Measurements from ENCODE around the gene RHOG. TPM values are rescaled to one million over a fixed set of nuclear protein-coding genes. Genes with fewer than 3 reads are reported as not detected.
"Not testable (repeated sequence)": the region's sequence is repeated elsewhere in the genome, so short reads cannot be mapped to it uniquely, and the experiment has no call there.

RHOG gene
- total RNA-seq, 1 donor from 2014 or later: 23.1 TPM

DNA sequence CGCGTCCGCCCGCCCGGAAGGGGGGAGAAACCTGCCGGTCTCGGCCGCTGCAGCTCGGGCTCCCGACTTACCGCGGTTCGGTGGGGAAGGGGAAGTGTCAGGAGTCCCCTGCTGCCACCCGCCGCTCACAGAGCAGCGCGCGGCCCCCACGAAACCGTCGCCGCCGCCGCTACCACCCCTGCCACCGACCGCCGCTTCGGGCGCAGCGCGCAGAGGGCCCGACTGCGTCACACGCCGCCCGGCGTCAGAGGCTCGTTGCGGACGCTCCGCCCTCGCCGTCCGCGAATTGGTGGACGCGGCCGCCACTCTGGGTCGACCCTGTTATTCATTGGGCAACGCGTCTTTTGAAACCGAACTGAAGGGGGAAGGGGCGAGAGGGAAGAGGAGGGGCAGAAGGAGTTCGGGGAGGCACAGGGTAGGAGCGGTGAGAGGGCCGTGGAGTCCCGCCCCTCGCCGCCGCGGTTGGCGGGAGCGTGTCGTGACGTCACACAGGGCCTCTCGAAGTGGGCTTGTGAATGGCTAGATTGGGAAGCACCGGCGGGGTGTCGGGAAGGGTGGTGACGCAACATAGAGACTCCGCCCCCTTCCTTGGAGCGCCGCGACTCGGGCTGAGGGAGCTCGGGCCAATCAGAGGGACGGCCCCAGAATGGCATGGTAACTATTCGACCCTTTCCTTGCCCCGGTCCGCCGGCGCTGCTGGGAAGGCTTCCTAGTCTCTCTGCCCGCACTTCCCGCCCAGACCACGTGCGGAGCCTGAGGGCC, 43.2 kb downstream of the RHOG start, which contains the start of gene NUP98:
Gene NUP98 (minus strand): TSS at position 226 of the 762 bp plus-strand sequence. CDS start 15,437 bp downstream, outside the sequence.
- intact Hi-C loops (cut with micrococcal nuclease): no loop called here
- Histone ChIP-seq H3K4me1 (peaks cover 49% of the 10 kb centered on the region), H3K27ac (replicated peaks) (peak within 1 kb of the TSS; percentile 94), H3K36me3 (peaks cover 18% of the 10 kb centered on the region), H3K4me3 (peak within 1 kb of the TSS; percentile 88), H3K27me3 (ENCODE audit: low read depth) (no peaks in the 10 kb centered on the region), H3K9me3 (replicated peaks) (no peaks in the 10 kb centered on the region)
- TF ChIP-seq, protein P1, sequence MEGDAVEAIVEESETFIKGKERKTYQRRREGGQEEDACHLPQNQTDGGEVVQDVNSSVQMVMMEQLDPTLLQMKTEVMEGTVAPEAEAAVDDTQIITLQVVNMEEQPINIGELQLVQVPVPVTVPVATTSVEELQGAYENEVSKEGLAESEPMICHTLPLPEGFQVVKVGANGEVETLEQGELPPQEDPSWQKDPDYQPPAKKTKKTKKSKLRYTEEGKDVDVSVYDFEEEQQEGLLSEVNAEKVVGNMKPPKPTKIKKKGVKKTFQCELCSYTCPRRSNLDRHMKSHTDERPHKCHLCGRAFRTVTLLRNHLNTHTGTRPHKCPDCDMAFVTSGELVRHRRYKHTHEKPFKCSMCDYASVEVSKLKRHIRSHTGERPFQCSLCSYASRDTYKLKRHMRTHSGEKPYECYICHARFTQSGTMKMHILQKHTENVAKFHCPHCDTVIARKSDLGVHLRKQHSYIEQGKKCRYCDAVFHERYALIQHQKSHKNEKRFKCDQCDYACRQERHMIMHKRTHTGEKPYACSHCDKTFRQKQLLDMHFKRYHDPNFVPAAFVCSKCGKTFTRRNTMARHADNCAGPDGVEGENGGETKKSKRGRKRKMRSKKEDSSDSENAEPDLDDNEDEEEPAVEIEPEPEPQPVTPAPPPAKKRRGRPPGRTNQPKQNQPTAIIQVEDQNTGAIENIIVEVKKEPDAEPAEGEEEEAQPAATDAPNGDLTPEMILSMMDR (IDR thresholded peaks at IDR 0.05; ENCODE audit: borderline replicate concordance): no peak
- peak; percentile 100 for DNase-seq

GRCh38 chr11:3796801-3797328, 43.9 kb downstream of the RHOG start:
- Histone ChIP-seq H3K9me3 (replicated peaks) (no peaks in the 10 kb centered on the region), H3K27ac (replicated peaks) (peak overlapping the region; percentile 94), H3K36me3 (peaks cover 24% of the 10 kb centered on the region), H3K27me3 (ENCODE audit: low read depth) (no peaks in the 10 kb centered on the region), H3K4me3 (peak overlapping the region; percentile 88), H3K4me1 (peaks cover 49% of the 10 kb centered on the region)
- TF ChIP-seq, protein P1 (IDR thresholded peaks at IDR 0.05; ENCODE audit: borderline replicate concordance): no peak
- intact Hi-C loops (cut with micrococcal nuclease): no loop called here
- DNase-seq: no peak

GRCh38 chr11:3796346-3796745, 44.4 kb downstream of the RHOG start:
- H3K27ac ChIP-seq (replicated peaks): peak overlapping the region; percentile 94
- no peaks in the 10 kb centered on the region for H3K27me3 ChIP-seq (ENCODE audit: low read depth)
- no peak for DNase-seq
- peaks cover 29% of the 10 kb centered on the region for H3K36me3 ChIP-seq
- H3K4me3 ChIP-seq: peak overlapping the region; percentile 88
- H3K9me3 ChIP-seq (replicated peaks): no peaks in the 10 kb centered on the region
- TF ChIP-seq, protein P1 (IDR thresholded peaks at IDR 0.05; ENCODE audit: borderline replicate concordance): no peak
- intact Hi-C loops (cut with micrococcal nuclease): no loop called here
- peaks cover 49% of the 10 kb centered on the region for H3K4me1 ChIP-seq

- intact Hi-C loops (cut with micrococcal nuclease): no loop called here
- Histone ChIP-seq H3K27me3 (ENCODE audit: low read depth) (no peaks in the 10 kb centered on the region), H3K36me3 (peaks cover 29% of the 10 kb centered on the region), H3K4me1 (peaks cover 49% of the 10 kb centered on the region), H3K27ac (replicated peaks) (peak overlapping the region; percentile 94), H3K9me3 (replicated peaks) (no peaks in the 10 kb centered on the region), H3K4me3 (peak overlapping the region; percentile 88)
- TF ChIP-seq, protein P1 (IDR thresholded peaks at IDR 0.05; ENCODE audit: borderline replicate concordance): no peak
- no peak for DNase-seq
These were observed 44.8 kb downstream of the RHOG start for GRCh38 chr11:3796002-3796311.

GRCh38 chr11:3795131-3796001, 45.4 kb downstream of the RHOG start:
- Histone ChIP-seq H3K4me3 (peak overlapping the region; percentile 88), H3K36me3 (peaks cover 29% of the 10 kb centered on the region), H3K27ac (replicated peaks) (peak overlapping the region; percentile 94), H3K27me3 (ENCODE audit: low read depth) (no peaks in the 10 kb centered on the region), H3K9me3 (replicated peaks) (no peaks in the 10 kb centered on the region), H3K4me1 (peaks cover 54% of the 10 kb centered on the region)
- TF ChIP-seq, protein P1 (IDR thresholded peaks at IDR 0.05; ENCODE audit: borderline replicate concordance): no peak
- DNase-seq: no peak
- intact Hi-C loops (cut with micrococcal nuclease): no loop called here

DNA sequence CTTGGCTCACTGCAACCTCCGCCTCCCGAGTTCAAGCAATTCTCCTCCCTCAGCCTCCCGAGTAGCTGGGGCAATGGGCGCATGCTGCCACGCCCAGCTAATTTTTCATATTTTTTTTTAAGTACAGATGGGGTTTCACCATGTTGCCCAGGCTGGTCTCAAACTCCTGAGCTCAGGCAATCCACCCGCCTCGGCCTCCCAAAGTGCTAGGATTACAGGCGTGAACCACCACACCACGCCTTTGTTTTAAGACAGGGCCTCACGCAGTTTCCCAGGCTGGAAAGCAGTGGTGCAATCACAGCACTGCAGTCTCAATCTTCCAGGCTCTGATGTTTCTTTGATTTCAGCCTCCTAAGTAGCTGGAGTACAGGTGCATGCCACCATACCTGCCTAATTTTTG, 46.4 kb downstream of the RHOG start:
- H3K27ac ChIP-seq (replicated peaks); H3K9me3 ChIP-seq (replicated peaks); H3K27me3 ChIP-seq (ENCODE audit: low read depth); intact Hi-C loops (cut with micrococcal nuclease); DNase-seq: not testable (repeated sequence)
- Histone ChIP-seq H3K4me1 (peaks cover 58% of the 10 kb centered on the region), H3K4me3 (peak overlapping the region; percentile 88), H3K36me3 (peaks cover 29% of the 10 kb centered on the region)

All from left ventricle myocardium inferior (tissue), 1 donor.